CD4-positive, alpha-beta T cell (primary cell): ENCODE data around the gene ANKRD9. TPM values are rescaled to one million over a fixed set of nuclear protein-coding genes. Genes with fewer than 3 reads are reported as not detected.

Experiments used
- ATAC-seq: fragments of 200-7000 bp; cut with Tn5 transposase; one replicate; pipeline ENCODE4 v1.10.0; 2022; ENCODE audit warnings: mild to moderate bottlenecking; ENCODE audit not compliant: poor library complexity
- CTCF ChIA-PET: fragments of 350-600 bp; sonication (Branson Sonifier 250); formaldehyde crosslinking; loops from one replicate; lab custom pipeline; 2021; ENCODE audit warnings: antibody characterized with exemption, inconsistent platforms; lab: Charles Lee
- POLR2A ChIA-PET: fragments of 350-600 bp; sonication (Branson Sonifier 250); formaldehyde crosslinking; loops from one replicate; lab custom pipeline; 2021; ENCODE audit warnings: antibody characterized with exemption, inconsistent platforms; lab: Charles Lee
- DNase-seq, 14 experiments: peaks; one replicate each; pipeline ENCODE4 v3.0.0-alpha.2; 2013 to 2020; ENCODE audit warnings: mixed read lengths in 2 of 14
- H3K27ac ChIP-seq, 2 donors: one replicate each; pipeline versions ENCODE4 v1.5.1 to v1.7.0; 2013; ENCODE audit warnings: low read length in 2 of 2, low read depth in 1 of 2, mild to moderate bottlenecking in 1 of 2
- H3K27me3 ChIP-seq, 2 experiments: 1 replicate in 1 of 2; 2 replicates in 1 of 2; pipeline versions ENCODE4 v1.6.1 to v1.7.0; 2013; ENCODE audit warnings: low read length in 2 of 2, control low read depth in 1 of 2, mild to moderate bottlenecking in 1 of 2, moderate library complexity in 1 of 2; ENCODE audit not compliant: insufficient read depth in 2 of 2, control insufficient read depth in 1 of 2
- H3K36me3 ChIP-seq: one replicate; pipeline ENCODE4 v1.6.1; 2013; ENCODE audit warnings: low read length, control low read depth; ENCODE audit not compliant: insufficient read depth
- H3K4me1 ChIP-seq: one replicate; pipeline ENCODE4 v1.6.1; 2013; ENCODE audit warnings: low read length, control low read depth; ENCODE audit not compliant: insufficient read depth
- H3K4me3 ChIP-seq: one replicate; pipeline ENCODE4 v1.5.1; 2013; ENCODE audit warnings: mild to moderate bottlenecking, low read length, moderate library complexity
- H3K9me3 ChIP-seq, 2 experiments: 1 replicate in 1 of 2; 2 replicates in 1 of 2; pipeline versions ENCODE4 v1.6.1 to v1.7.0; 2013; ENCODE audit warnings: low read length in 2 of 2, mild to moderate bottlenecking in 2 of 2, control low read depth in 1 of 2, moderate library complexity in 1 of 2; ENCODE audit not compliant: control insufficient read depth in 1 of 2, insufficient read depth in 1 of 2
- H3K27ac Mint-ChIP-seq: one replicate; pipeline ENCODE4 v1.8.0; 2020; ENCODE audit warnings: mixed read lengths
- H3K27me3 Mint-ChIP-seq: one replicate; pipeline ENCODE4 v1.8.0; 2021; ENCODE audit warnings: mixed read lengths
- H3K36me3 Mint-ChIP-seq: one replicate; pipeline ENCODE4 v1.8.0; 2021; ENCODE audit warnings: low read depth, mixed read lengths
- H3K4me1 Mint-ChIP-seq: one replicate; pipeline ENCODE4 v1.8.0; 2021; ENCODE audit warnings: low read depth, mixed read lengths
- H3K4me3 Mint-ChIP-seq: one replicate; pipeline ENCODE4 v1.8.0; 2020; ENCODE audit warnings: mild to moderate bottlenecking, mixed read lengths
- H3K9me3 Mint-ChIP-seq: one replicate; pipeline ENCODE4 v1.8.0; 2020; ENCODE audit warnings: mixed read lengths
- CTCF ChIP-seq: fragments of 200-600 bp; IDR thresholded peaks from one replicate; pipeline ENCODE4 v1.8.0; 2022; ENCODE audit warnings: antibody characterized with exemption, mild to moderate bottlenecking
- intact Hi-C, 2 experiments: fragments of 100-400 bp; cut with DNase I in 1 of 2; cut with micrococcal nuclease in 1 of 2; formaldehyde crosslinking; loops; one replicate each; pipeline versions ENCODE4 v1.15.1 to v1.9.0; 2023 to 2025; cut with DNase I, micrococcal nuclease
- polyA plus RNA-seq, 2 donors: library from polyadenylated mRNA; unstranded; fragments of 120-200 nt; gene quantifications; one replicate each; pipeline ENCODE4 v1.2.1, GENCODE V29; 2013
- total RNA-seq, 174 experiments: library from RNA in 2 of 174; stranded (reverse) in 2 of 174; gene quantifications; one replicate each; pipeline ENCODE4 v1.2.3 and lab custom pipeline; 2021 to 2026

Gene ANKRD9
- total RNA-seq (1 to 10 TPM; 4.4 to 5.5 TPM), total RNA-seq (lab: John Stamatoyannopoulos, UW) (0.78 to 17.4 (median 2.8) reads per million in 172 experiments)
- polyA plus RNA-seq (2013, experiment 1 of 2): 0.80 TPM
- 1.3 TPM for polyA plus RNA-seq (2013, experiment 2 of 2)

GRCh38 chr14:102509746-102510615 is at the start of gene ANKRD9:
ANKRD9 (minus strand) TSS chr14:102509776; CDS start chr14:102507889, 1,887 bp downstream.
- DNase-seq (peak; percentile 59 to 95 (median 82)), ATAC-seq (peak; percentile 81)
- Mint-ChIP-seq H3K9me3 (peaks cover 2% of the 10 kb centered on the region), H3K36me3 (no peaks in the 10 kb centered on the region), H3K4me1 (peaks cover 18% of the 10 kb centered on the region), H3K4me3 (peak within 1 kb of the TSS; percentile 92), H3K27me3 (no peaks in the 10 kb centered on the region), H3K27ac (peak within 1 kb of the TSS; percentile 62)
- Histone ChIP-seq H3K36me3 (no peaks in the 10 kb centered on the region), H3K27me3 (no peaks in the 10 kb centered on the region), H3K4me1 (peaks cover 25% of the 10 kb centered on the region), H3K27ac (peak within 1 kb of the TSS in 1 of 2 donors; percentile 34), H3K9me3 (peaks cover 0 to 5% of the 10 kb centered on the region in 2 experiments), H3K4me3 (peak within 1 kb of the TSS; percentile 74)
- intact Hi-C loops: loop anchor here (5.0 to 10.0 kb wide), 3 partner anchors 195 to 805 kb away; partner anchors contain the start of genes WDR20 (in 1 of the 2) and ZNF839 (in 1 of the 2)
- ChIA-PET POLR2A (interaction anchor here (0.8 to 1.4 kb wide), 2 partner anchors 15 to 81 kb away, joined by 3 to 6 read pairs; no protein-coding TSS in a partner anchor), CTCF (interaction anchor here (1.1 kb wide), 1 partner anchor 264 kb away, joined by 3 read pairs; no protein-coding TSS in a partner anchor)
- no peak for TF ChIP-seq CTCF

GRCh38 chr14:102558556-102558955 is 49.0 kb upstream of the ANKRD9 start:
- no peaks in the 10 kb centered on the region for H3K9me3 ChIP-seq
- H3K36me3 ChIP-seq: no peaks in the 10 kb centered on the region
- H3K27ac ChIP-seq: no peak overlapping the region
- H3K27me3 Mint-ChIP-seq: no peaks in the 10 kb centered on the region
- no peaks in the 10 kb centered on the region for H3K27me3 ChIP-seq
- peaks cover 16% of the 10 kb centered on the region for H3K4me1 ChIP-seq
- H3K4me3 Mint-ChIP-seq: peak overlapping the region; percentile 10
- intact Hi-C loops: no loop called here
- no peak for DNase-seq
- H3K27ac Mint-ChIP-seq: no peak overlapping the region
- no peaks in the 10 kb centered on the region for H3K36me3 Mint-ChIP-seq
- H3K4me3 ChIP-seq: no peak overlapping the region
- ChIA-PET CTCF (no interaction called here), POLR2A (no interaction called here)
- H3K9me3 Mint-ChIP-seq: no peaks in the 10 kb centered on the region
- no peaks in the 10 kb centered on the region for H3K4me1 Mint-ChIP-seq
- no peak for TF ChIP-seq CTCF
- no peak for ATAC-seq

GRCh38 chr14:102557434-102558226 is 48.1 kb upstream of the ANKRD9 start:
- CTCF ChIA-PET: no interaction called here
- Histone ChIP-seq H3K4me1 (peaks cover 16% of the 10 kb centered on the region), H3K36me3 (no peaks in the 10 kb centered on the region), H3K27ac (no peak overlapping the region), H3K9me3 (no peaks in the 10 kb centered on the region), H3K4me3 (no peak overlapping the region), H3K27me3 (no peaks in the 10 kb centered on the region)
- POLR2A ChIA-PET: interaction anchor here (0.6 kb wide), 1 partner anchor 28 kb away, joined by 3 read pairs; no protein-coding TSS in a partner anchor
- Mint-ChIP-seq H3K27ac (no peak overlapping the region), H3K4me3 (no peak overlapping the region), H3K4me1 (no peaks in the 10 kb centered on the region), H3K27me3 (no peaks in the 10 kb centered on the region), H3K36me3 (no peaks in the 10 kb centered on the region), H3K9me3 (no peaks in the 10 kb centered on the region)
- ATAC-seq (no peak), DNase-seq (no peak)
- intact Hi-C loops: no loop called here
- TF ChIP-seq CTCF: no peak
